Measurements from ENCODE around the gene DBNL. TPM values are rescaled to one million over a fixed set of nuclear protein-coding genes. Genes with fewer than 3 reads are reported as not detected.
A peak's percentile ranks its signal among the peaks of the same experiment; 100 is the strongest.
"Not testable (repeated sequence)": the region's sequence is repeated elsewhere in the genome, so short reads cannot be mapped to it uniquely, and the experiment has no call there.

The DBNL gene
- 10 to 100 TPM; 47.3 to 60.2 TPM for total RNA-seq
- 10 to 100 TPM; 26.1 to 35.6 TPM for polyA plus RNA-seq

DNA sequence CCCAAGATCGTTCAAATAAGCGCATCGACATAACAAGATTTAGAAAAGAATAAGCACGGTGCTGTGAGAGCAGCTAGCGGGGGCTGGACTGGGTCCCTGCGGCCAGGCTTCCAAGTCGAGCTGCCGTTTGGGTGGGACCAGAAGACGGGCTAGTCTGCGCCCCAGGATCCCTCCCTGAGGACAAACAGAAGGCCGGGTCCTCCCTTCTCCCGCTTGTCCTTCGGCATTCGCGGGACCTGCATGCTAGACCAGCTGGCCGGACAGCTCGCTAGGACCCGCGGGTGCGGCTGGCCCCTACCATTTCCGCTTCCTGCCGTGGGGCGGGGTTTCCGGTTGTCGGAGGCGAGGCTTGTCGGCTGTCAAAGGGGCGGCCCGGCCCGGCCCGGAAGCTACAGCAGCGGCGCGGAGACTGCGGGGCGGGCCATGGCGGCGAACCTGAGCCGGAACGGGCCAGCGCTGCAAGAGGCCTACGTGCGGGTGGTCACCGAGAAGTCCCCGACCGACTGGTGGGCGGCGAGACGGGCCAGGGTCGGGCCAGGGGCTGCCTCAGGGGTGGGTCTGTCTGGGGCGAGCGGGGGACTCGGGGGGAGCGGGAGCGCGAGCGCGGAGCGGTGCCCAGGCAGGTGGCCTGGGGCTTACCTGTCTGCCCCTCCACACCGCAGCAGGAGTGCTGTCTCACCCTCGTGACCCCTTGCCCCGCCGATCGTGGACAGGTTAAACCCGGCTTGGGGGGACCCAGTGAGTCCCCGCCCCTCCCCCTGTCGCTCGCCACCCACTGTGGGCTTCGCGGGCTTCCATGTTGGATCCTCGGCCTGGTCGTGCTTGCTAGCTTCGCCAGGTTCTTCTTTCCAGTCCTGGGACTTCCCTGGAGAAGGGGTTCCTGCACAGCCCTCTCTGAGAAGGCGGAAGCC, at the start of gene DBNL:
Gene DBNL (plus strand): TSS at position 388 of the 911 bp plus-strand sequence. CDS start 36 bp downstream, at position 424.
- Histone ChIP-seq H3K27me3 (ENCODE audit: control insufficient read depth in 4 of 4, insufficient read depth in 4 of 4, low read length in 3 of 4) (no peaks in the 10 kb centered on the region), H3K4me3 (ENCODE audit: low read depth in 1 of 3, low read length in 3 of 3) (peak within 1 kb of the TSS; percentile 74 to 96 (median 87)), H3K4me1 (ENCODE audit: control insufficient read depth in 4 of 4, insufficient read depth in 4 of 4, low read length in 3 of 4) (peaks cover 12 to 31% (median 23%) of the 10 kb centered on the region in 4 donors), H3K9ac (ENCODE audit: low read depth in 1 of 2, low read length in 2 of 2) (peak within 1 kb of the TSS; percentile 95 to 97), H3K9me3 (ENCODE audit: control insufficient read depth in 4 of 4, low read length in 3 of 4) (no peaks in the 10 kb centered on the region), H3K27ac (ENCODE audit: low read depth in 1 of 2, low read length in 2 of 2) (peak within 1 kb of the TSS; percentile 88 to 91), H3K36me3 (ENCODE audit: control insufficient read depth in 4 of 4, insufficient read depth in 3 of 4, low read depth in 1 of 4, low read length in 3 of 4) (peaks cover 0 to 5% (median 1%) of the 10 kb centered on the region in 4 donors)
- peak; percentile 95 for DNase-seq (ENCODE audit: low spot score)
- TF ChIP-seq FOXA1 (IDR thresholded peaks at IDR 0.05): no peak
- peak; percentile 92 to 98 for TF ChIP-seq GABPA (IDR thresholded peaks at IDR 0.05 in 1 of 2, conservative IDR thresholded peaks at IDR 0.05 in 1 of 2)
- peak in 1 of 2 donors; percentile 58 for TF ChIP-seq RAD21 (IDR thresholded peaks at IDR 0.05)
- peak; percentile 38 for TF ChIP-seq NR2F2 (IDR thresholded peaks at IDR 0.05)
- no peak for TF ChIP-seq ZBTB33 (IDR thresholded peaks at IDR 0.05)
- TF ChIP-seq SP1 (IDR thresholded peaks at IDR 0.05): peak; percentile 60
- TF ChIP-seq REST (IDR thresholded peaks at IDR 0.05): peak; percentile 45
- TF ChIP-seq YY1 (IDR thresholded peaks at IDR 0.05): peak; percentile 84
- TF ChIP-seq EGR1 (IDR thresholded peaks at IDR 0.05; ENCODE audit: low read depth in 2 of 2): peak; percentile 58 to 83
- TF ChIP-seq FOXA2 (IDR thresholded peaks at IDR 0.05): no peak
- TF ChIP-seq, protein P1, sequence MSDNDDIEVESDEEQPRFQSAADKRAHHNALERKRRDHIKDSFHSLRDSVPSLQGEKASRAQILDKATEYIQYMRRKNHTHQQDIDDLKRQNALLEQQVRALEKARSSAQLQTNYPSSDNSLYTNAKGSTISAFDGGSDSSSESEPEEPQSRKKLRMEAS (IDR thresholded peaks at IDR 0.05): peak; percentile 43
- under 1% methylated on average over 74 of the region's 74 CpGs for WGBS

- H3K9me3 ChIP-seq (ENCODE audit: control insufficient read depth in 4 of 4, low read length in 3 of 4); H3K36me3 ChIP-seq (ENCODE audit: control insufficient read depth in 4 of 4, insufficient read depth in 3 of 4, low read depth in 1 of 4, low read length in 3 of 4); H3K27ac ChIP-seq (ENCODE audit: low read depth in 1 of 2, low read length in 2 of 2); H3K27me3 ChIP-seq (ENCODE audit: control insufficient read depth in 4 of 4, insufficient read depth in 4 of 4, low read length in 3 of 4); H3K9ac ChIP-seq (ENCODE audit: low read depth in 1 of 2, low read length in 2 of 2); H3K4me3 ChIP-seq (ENCODE audit: low read depth in 1 of 3, low read length in 3 of 3); H3K4me1 ChIP-seq (ENCODE audit: control insufficient read depth in 4 of 4, insufficient read depth in 4 of 4, low read length in 3 of 4); DNase-seq (ENCODE audit: low spot score): not testable (repeated sequence)
- 98% methylated on average over 3 of the region's 3 CpGs for WGBS
Observed at GRCh38 chr7:43997532-43997931, 47.0 kb upstream of the DBNL start, which contains the start of gene SPDYE1. Gene SPDYE1 (plus strand): TSS chr7:43997897. CDS start chr7:43999950, 2,053 bp downstream.

DNA sequence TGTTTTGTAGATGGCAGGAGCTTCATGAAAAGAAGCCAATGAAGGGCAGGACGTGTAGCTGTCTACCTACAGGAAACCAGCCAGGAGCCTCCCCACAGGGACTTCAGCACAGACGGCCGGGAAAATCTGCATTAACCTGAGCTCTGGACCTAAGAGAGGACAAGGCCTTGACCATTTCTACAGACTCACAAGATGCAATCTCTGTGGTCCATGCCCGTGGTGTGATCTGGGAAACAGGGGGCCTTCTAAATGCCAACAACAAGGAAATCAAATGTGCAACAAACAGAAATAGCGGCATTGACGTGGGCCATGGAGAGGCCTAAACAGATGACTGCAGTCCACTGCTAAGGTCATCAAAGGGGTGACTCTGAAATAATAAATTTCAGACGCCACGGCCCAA, 32.4 kb upstream of the DBNL start:
- H3K27ac ChIP-seq (ENCODE audit: low read depth in 1 of 2, low read length in 2 of 2); DNase-seq (ENCODE audit: low spot score); H3K27me3 ChIP-seq (ENCODE audit: control insufficient read depth in 4 of 4, insufficient read depth in 4 of 4, low read length in 3 of 4); H3K4me3 ChIP-seq (ENCODE audit: low read depth in 1 of 3, low read length in 3 of 3); H3K36me3 ChIP-seq (ENCODE audit: control insufficient read depth in 4 of 4, insufficient read depth in 3 of 4, low read depth in 1 of 4, low read length in 3 of 4); H3K9ac ChIP-seq (ENCODE audit: low read depth in 1 of 2, low read length in 2 of 2); H3K4me1 ChIP-seq (ENCODE audit: control insufficient read depth in 4 of 4, insufficient read depth in 4 of 4, low read length in 3 of 4); H3K9me3 ChIP-seq (ENCODE audit: control insufficient read depth in 4 of 4, low read length in 3 of 4): not testable (repeated sequence)
- WGBS: 90% methylated on average over 8 of the region's 8 CpGs

DNA sequence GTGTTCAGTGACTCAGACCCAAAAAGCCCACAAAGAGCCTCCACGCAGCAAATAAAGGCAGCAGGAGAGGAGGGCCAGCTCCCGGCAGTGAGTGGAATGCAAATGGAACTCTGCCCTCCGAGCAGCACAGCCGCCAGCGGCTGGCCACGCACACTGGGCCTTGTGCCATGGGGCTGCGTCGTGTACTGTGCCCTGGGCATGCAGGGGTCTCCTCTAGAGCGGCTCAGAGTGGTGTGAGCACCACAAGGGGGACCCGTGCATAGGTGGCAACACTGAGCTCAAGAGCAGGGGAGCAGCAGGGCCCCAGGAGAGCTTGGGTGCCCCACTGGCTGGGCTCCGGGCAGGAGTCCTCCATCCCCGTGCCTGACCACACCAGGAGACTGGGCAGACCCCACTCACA, 29.4 kb upstream of the DBNL start:
- not testable (repeated sequence) for H3K4me3 ChIP-seq (ENCODE audit: low read depth in 1 of 3, low read length in 3 of 3); H3K36me3 ChIP-seq (ENCODE audit: control insufficient read depth in 4 of 4, insufficient read depth in 3 of 4, low read depth in 1 of 4, low read length in 3 of 4); H3K9me3 ChIP-seq (ENCODE audit: control insufficient read depth in 4 of 4, low read length in 3 of 4); H3K9ac ChIP-seq (ENCODE audit: low read depth in 1 of 2, low read length in 2 of 2); DNase-seq (ENCODE audit: low spot score); H3K27me3 ChIP-seq (ENCODE audit: control insufficient read depth in 4 of 4, insufficient read depth in 4 of 4, low read length in 3 of 4); H3K4me1 ChIP-seq (ENCODE audit: control insufficient read depth in 4 of 4, insufficient read depth in 4 of 4, low read length in 3 of 4); H3K27ac ChIP-seq (ENCODE audit: low read depth in 1 of 2, low read length in 2 of 2)
- WGBS: 60% methylated on average over 10 of the region's 12 CpGs

All from liver (tissue), 9 donors.